Ovary (tissue), 3 donors: Measurements from ENCODE around the gene MOB4.

Experiments used
- CTCF ChIP-seq, 3 donors: fragments of 450-650 bp in 2 of 3; fragments of 200-600 bp in 1 of 3; IDR thresholded peaks; one replicate each; pipeline versions ENCODE4 v1.5.1 to v1.8.0; 2016 to 2022; ENCODE audit warnings: antibody characterized with exemption in 3 of 3, mild to moderate bottlenecking in 1 of 3
- EP300 ChIP-seq: sonication (generic); formaldehyde crosslinking; IDR thresholded peaks from one replicate; pipeline ENCODE4 v1.6.1; 2017; ENCODE audit warnings: antibody characterized with exemption
- POLR2A ChIP-seq: fragments of 450-650 bp; IDR thresholded peaks from one replicate; pipeline ENCODE4 v1.6.1; 2017; ENCODE audit warnings: antibody characterized with exemption, mild to moderate bottlenecking, moderate library complexity
- donor health status: DM: no; HTN: no; CAD: no.

DNA sequence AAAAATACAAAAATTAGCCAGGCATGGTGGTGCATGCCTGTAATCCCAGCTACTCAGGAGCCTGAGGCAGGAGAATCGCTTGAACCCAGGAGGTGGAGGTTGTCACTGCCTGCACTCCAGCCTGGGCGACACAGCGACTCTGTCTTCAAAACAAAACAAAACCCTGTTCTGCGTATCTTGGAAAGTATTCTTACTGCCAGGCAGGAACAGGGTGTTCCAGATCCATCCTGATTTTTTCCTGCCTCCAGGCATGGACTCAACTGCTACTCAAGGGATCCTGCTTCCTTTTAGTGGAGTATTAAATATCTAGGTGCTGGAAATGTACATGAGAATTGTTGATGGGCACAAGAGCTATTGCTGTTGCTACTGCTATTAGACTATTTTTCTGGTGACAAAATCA, 28.5 kb upstream of the MOB4 start:
- TF ChIP-seq CTCF (IDR thresholded peaks at IDR 0.05) (no peak), EP300 (no peak), POLR2A (no peak)
